OCI-LY3 (cell line): Measurements from ENCODE around the gene YWHAE.
"Not testable (repeated sequence)": the region's sequence is repeated elsewhere in the genome, so short reads cannot be mapped to it uniquely, and the experiment has no call there.

ENCODE experiments used
- EZH2phosphoT487 ChIP-seq: fragments of 200-600 bp; shearing (Covaris generic); IDR thresholded peaks from 2 replicates; pipeline ENCODE4 v1.6.1; 2018; ENCODE audit warnings: antibody characterized with exemption, mixed run types, low read depth
- TF ChIP-seq, protein P1 (sequence below): fragments of 200-600, 300-600 bp; sonication (generic); IDR thresholded peaks from 2 replicates; pipeline ENCODE4 v1.5.1; 2014; ENCODE audit warnings: antibody characterized with exemption, low read length, low read depth

DNA sequence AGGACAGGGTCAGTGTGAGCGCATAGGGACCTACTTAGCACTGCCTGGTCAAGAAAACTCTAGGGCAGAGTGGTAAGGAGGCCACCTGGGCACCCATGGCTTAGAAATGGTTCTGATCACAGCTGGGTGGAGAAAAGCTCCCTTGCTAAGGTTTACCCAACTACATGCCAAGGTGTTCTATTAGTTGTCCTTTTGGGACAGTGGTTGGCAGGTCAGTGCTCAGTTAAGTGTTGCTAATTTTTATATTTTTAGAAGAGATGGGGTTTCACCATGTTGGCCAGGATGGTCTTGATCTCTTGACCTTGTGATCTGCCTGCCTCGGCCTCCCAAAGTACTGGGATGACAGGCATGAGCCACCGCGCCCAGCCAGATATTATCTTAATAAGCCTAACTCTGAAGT is 45.7 kb upstream of the YWHAE start:
- TF ChIP-seq, protein P1, sequence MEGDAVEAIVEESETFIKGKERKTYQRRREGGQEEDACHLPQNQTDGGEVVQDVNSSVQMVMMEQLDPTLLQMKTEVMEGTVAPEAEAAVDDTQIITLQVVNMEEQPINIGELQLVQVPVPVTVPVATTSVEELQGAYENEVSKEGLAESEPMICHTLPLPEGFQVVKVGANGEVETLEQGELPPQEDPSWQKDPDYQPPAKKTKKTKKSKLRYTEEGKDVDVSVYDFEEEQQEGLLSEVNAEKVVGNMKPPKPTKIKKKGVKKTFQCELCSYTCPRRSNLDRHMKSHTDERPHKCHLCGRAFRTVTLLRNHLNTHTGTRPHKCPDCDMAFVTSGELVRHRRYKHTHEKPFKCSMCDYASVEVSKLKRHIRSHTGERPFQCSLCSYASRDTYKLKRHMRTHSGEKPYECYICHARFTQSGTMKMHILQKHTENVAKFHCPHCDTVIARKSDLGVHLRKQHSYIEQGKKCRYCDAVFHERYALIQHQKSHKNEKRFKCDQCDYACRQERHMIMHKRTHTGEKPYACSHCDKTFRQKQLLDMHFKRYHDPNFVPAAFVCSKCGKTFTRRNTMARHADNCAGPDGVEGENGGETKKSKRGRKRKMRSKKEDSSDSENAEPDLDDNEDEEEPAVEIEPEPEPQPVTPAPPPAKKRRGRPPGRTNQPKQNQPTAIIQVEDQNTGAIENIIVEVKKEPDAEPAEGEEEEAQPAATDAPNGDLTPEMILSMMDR, result not testable (repeated sequence)
- TF ChIP-seq EZH2phosphoT487, result not testable (repeated sequence)
